CMK (cell line): ENCODE measurements around the gene ECPAS.
"Not testable (repeated sequence)": the region's sequence is repeated elsewhere in the genome, so short reads cannot be mapped to it uniquely, and the experiment has no call there.

Source experiments
- DNase-seq: peaks from one replicate; pipeline ENCODE4 v3.0.0-alpha.2; 2010; ENCODE audit warnings: low read depth

The ECPAS gene

GRCh38 chr9:111350556-111350955, 133.6 kb downstream of the ECPAS start:
- no peak for DNase-seq

GRCh38 chr9:111349766-111350165, 134.4 kb downstream of the ECPAS start:
- DNase-seq, result no peak

GRCh38 chr9:111348821-111349271, 135.3 kb downstream of the ECPAS start:
- DNase-seq, result no peak

GRCh38 chr9:111334318-111334863, 149.8 kb downstream of the ECPAS start:
- not testable (repeated sequence) for DNase-seq

GRCh38 chr9:111330124-111330523, 154.1 kb downstream of the ECPAS start, which contains the start of gene OR2K2:
Gene OR2K2, minus strand, starts transcription at chr9:111330224. Its CDS starts 1,791 bp downstream, at chr9:111328433.
- no peak for DNase-seq

GRCh38 chr9:111320631-111321030, 163.6 kb downstream of the ECPAS start:
- no peak for DNase-seq

- no peak for DNase-seq
These were observed 167.4 kb downstream of the ECPAS start for GRCh38 chr9:111316796-111317195.
